IPS-18a (cell line): ENCODE data around the gene RBM18.

Experiments
- H3K27ac ChIP-seq: one replicate; pipeline ENCODE4 v1.5.1; 2013; ENCODE audit warnings: low read length
- H3K27me3 ChIP-seq: one replicate; pipeline ENCODE4 v1.6.1; 2013; ENCODE audit warnings: mild to moderate bottlenecking, low read length; ENCODE audit not compliant: control insufficient read depth, insufficient read depth
- H3K36me3 ChIP-seq: one replicate; pipeline ENCODE4 v1.6.1; 2013; ENCODE audit warnings: low read depth, low read length; ENCODE audit not compliant: control insufficient read depth
- H3K4me1 ChIP-seq: one replicate; pipeline ENCODE4 v1.6.1; 2013; ENCODE audit warnings: low read depth, low read length; ENCODE audit not compliant: control insufficient read depth
- H3K4me3 ChIP-seq: one replicate; pipeline ENCODE4 v1.5.1; 2013; ENCODE audit warnings: low read length
- H3K9ac ChIP-seq: one replicate; pipeline ENCODE4 v1.6.1; 2013; ENCODE audit warnings: mild to moderate bottlenecking, low read length, moderate library complexity
- H3K9me3 ChIP-seq: one replicate; pipeline ENCODE4 v1.6.1; 2013; ENCODE audit warnings: low read depth, low read length; ENCODE audit not compliant: control insufficient read depth

RBM18 gene

DNA sequence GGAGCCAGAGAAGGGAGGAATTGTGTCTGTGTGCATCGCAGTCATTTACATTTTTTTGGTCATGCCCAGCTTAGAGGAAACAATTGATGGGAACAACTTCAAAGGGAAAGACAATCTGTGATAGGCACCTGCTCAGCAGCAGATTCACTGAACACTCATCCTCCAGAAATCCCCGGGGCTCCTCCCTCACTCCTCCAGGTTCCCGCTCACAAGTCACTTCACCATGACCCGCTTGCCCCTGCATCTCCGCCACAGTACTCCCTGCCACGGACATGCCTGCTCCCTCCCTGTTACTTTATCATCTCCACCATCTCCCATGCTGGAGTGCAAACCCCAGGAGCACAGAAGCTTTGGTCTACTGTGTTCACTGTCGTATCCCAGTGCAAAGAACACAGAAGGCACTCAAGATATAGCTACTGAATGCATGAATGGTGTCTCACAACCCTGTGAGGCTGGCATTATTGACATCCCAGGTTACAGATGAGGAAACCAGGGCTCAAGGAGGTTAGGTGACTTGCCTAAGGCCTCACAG, 52.1 kb downstream of the RBM18 start:
- Histone ChIP-seq H3K4me3 (no peak overlapping the region), H3K27ac (no peak overlapping the region), H3K9ac (no peak overlapping the region), H3K4me1 (peaks cover 3% of the 10 kb centered on the region), H3K9me3 (no peaks in the 10 kb centered on the region), H3K27me3 (peaks cover 67% of the 10 kb centered on the region), H3K36me3 (no peaks in the 10 kb centered on the region)

GRCh38 chr9:122209451-122209850, 55.2 kb downstream of the RBM18 start:
- Histone ChIP-seq H3K9ac (no peak overlapping the region), H3K9me3 (no peaks in the 10 kb centered on the region)

DNA sequence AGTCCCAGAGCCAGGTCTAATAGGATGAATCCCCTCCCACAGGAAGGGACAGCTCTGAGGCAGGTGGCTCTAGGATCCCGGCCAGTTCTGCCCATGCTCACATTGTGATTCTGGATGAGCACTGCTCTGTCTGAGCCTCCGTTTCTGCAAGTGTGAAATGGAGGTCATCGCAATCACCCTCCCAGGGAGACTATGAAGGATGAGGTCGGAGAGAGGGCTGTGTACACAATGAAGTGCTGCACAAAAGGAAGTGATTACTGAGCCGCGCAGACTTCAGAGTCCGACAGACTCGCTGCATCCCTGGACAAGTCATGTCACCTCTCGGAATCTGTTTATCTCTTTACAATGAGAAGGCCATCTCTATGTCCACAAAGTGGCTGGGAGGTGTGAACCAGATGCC, 57.5 kb downstream of the RBM18 start:
- Histone ChIP-seq H3K4me1 (peaks cover 6% of the 10 kb centered on the region), H3K27ac (no peak overlapping the region), H3K4me3 (no peak overlapping the region), H3K27me3 (peaks cover 14% of the 10 kb centered on the region), H3K9me3 (no peaks in the 10 kb centered on the region), H3K36me3 (no peaks in the 10 kb centered on the region), H3K9ac (no peak overlapping the region)

More at GRCh38 chr9:122209451-122209850, 55.2 kb downstream of the RBM18 start:
- Histone ChIP-seq H3K27ac (no peak overlapping the region), H3K4me1 (peaks cover 2% of the 10 kb centered on the region), H3K4me3 (no peak overlapping the region), H3K27me3 (peaks cover 36% of the 10 kb centered on the region), H3K36me3 (no peaks in the 10 kb centered on the region)

GRCh38 chr9:122206118-122207046, 58.3 kb downstream of the RBM18 start:
- Histone ChIP-seq H3K4me1 (peaks cover 6% of the 10 kb centered on the region), H3K9me3 (no peaks in the 10 kb centered on the region), H3K27ac (no peak overlapping the region)

GRCh38 chr9:122205176-122205575, 59.5 kb downstream of the RBM18 start:
- no peak overlapping the region for H3K27ac ChIP-seq
- peaks cover 6% of the 10 kb centered on the region for H3K4me1 ChIP-seq
- H3K9me3 ChIP-seq: no peaks in the 10 kb centered on the region
- H3K9ac ChIP-seq: no peak overlapping the region
- H3K27me3 ChIP-seq: no peaks in the 10 kb centered on the region
- no peak overlapping the region for H3K4me3 ChIP-seq
- H3K36me3 ChIP-seq: no peaks in the 10 kb centered on the region

More at GRCh38 chr9:122206118-122207046, 58.3 kb downstream of the RBM18 start:
- H3K9ac ChIP-seq: no peak overlapping the region
- H3K36me3 ChIP-seq: no peaks in the 10 kb centered on the region
- no peak overlapping the region for H3K4me3 ChIP-seq
- peaks cover 7% of the 10 kb centered on the region for H3K27me3 ChIP-seq

- Histone ChIP-seq H3K36me3 (no peaks in the 10 kb centered on the region), H3K9me3 (no peaks in the 10 kb centered on the region), H3K27ac (no peak overlapping the region), H3K4me1 (peaks cover 6% of the 10 kb centered on the region), H3K27me3 (no peaks in the 10 kb centered on the region), H3K9ac (no peak overlapping the region), H3K4me3 (no peak overlapping the region)
Observed at GRCh38 chr9:122204491-122204890, 60.1 kb downstream of the RBM18 start.

- Histone ChIP-seq H3K27me3 (no peaks in the 10 kb centered on the region), H3K4me3 (no peak overlapping the region), H3K9me3 (no peaks in the 10 kb centered on the region), H3K36me3 (no peaks in the 10 kb centered on the region), H3K4me1 (peaks cover 6% of the 10 kb centered on the region), H3K27ac (no peak overlapping the region), H3K9ac (no peak overlapping the region)
Observed at GRCh38 chr9:122204055-122204454, 60.6 kb downstream of the RBM18 start.

GRCh38 chr9:122202111-122202510, 62.5 kb downstream of the RBM18 start:
- Histone ChIP-seq H3K9ac (no peak overlapping the region), H3K9me3 (no peaks in the 10 kb centered on the region), H3K4me1 (peaks cover 6% of the 10 kb centered on the region), H3K36me3 (no peaks in the 10 kb centered on the region), H3K27ac (no peak overlapping the region), H3K27me3 (no peaks in the 10 kb centered on the region), H3K4me3 (no peak overlapping the region)

GRCh38 chr9:122201641-122202040, 63.0 kb downstream of the RBM18 start:
- H3K36me3 ChIP-seq: no peaks in the 10 kb centered on the region
- no peak overlapping the region for H3K4me3 ChIP-seq
- H3K9me3 ChIP-seq: no peaks in the 10 kb centered on the region
- peaks cover 6% of the 10 kb centered on the region for H3K4me1 ChIP-seq
- H3K27me3 ChIP-seq: no peaks in the 10 kb centered on the region
- H3K9ac ChIP-seq: no peak overlapping the region
- H3K27ac ChIP-seq: no peak overlapping the region

- Histone ChIP-seq H3K4me1 (peaks cover 6% of the 10 kb centered on the region), H3K36me3 (no peaks in the 10 kb centered on the region), H3K9ac (no peak overlapping the region), H3K9me3 (no peaks in the 10 kb centered on the region), H3K4me3 (no peak overlapping the region), H3K27ac (no peak overlapping the region), H3K27me3 (no peaks in the 10 kb centered on the region)
Observed at GRCh38 chr9:122200960-122201595, 63.6 kb downstream of the RBM18 start.

DNA sequence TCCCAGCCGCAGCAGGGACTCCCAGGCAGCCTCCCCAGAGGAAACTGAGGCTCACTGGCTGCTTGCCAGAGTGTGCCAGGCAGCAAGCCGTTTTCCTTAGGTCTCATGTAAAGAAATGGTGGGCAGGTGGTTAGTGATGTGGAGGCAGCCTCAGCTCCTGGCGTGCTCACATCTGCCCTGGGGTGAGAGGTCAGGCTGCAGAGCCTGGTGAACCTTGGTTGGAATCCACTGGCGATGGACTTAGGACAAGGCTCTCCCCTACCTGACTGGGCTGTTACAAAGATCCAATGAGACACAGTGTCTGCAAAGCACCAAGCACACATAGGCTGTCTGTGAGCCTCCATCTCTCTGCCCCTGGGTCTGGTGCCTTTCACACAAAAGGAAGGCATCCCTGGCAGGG, 66.8 kb downstream of the RBM18 start:
- no peaks in the 10 kb centered on the region for H3K9me3 ChIP-seq
- no peaks in the 10 kb centered on the region for H3K4me1 ChIP-seq
- H3K4me3 ChIP-seq: no peak overlapping the region
- no peaks in the 10 kb centered on the region for H3K27me3 ChIP-seq
- H3K36me3 ChIP-seq: no peaks in the 10 kb centered on the region
- no peak overlapping the region for H3K27ac ChIP-seq
- H3K9ac ChIP-seq: no peak overlapping the region
